ENCODE data around the gene BEST4.
"Not testable (repeated sequence)": the region's sequence is repeated elsewhere in the genome, so short reads cannot be mapped to it uniquely, and the experiment has no call there.

The BEST4 gene

DNA sequence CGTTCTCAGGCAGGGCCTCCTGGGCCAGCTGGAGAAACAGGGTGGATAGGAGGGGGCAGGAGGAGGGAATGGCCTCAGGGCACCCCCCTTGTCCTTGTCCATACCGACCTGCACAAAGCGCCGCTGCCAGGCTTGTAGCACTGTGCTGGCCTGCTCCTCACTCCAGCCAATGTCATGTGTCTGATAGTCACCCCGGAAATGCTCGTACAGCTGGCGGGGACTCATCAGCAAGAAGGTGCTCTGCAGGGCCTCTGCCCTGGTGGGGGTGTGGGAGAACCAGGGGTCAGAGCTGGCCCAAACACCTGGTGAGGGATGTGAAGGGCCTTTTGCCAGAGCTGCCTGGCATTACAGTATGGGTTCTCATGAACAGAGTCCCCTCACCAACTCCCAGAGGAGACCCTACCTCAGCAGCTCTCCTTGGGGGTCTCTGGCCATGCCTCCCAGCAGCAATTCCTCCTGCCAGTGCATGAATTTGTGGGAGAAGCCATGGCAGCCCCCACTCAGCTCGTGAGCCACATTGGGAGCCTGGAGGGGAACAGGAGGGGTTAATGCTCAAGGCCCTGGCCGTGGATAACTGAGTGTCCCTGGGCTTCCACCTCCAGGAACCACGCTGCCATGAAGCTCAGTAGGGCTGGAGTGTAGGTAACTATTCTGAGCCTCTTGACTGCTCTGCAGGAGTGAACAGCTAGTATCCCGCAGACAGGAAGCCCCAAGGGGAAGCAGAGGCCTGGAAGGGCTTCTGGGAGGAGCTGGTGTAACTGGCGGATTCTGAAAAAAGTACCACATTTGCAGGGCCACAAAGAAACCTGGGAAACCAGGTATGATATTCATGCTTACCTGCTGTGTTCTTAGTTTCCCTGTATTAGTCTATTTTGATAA lies 41.8 kb upstream of the BEST4 start:
- H3K27ac ChIP-seq = no peak overlapping the region
- DNase-seq (ENCODE audit: low spot score) = no peak
- no peak overlapping the region for H3K4me3 ChIP-seq
- TF ChIP-seq, protein P1, sequence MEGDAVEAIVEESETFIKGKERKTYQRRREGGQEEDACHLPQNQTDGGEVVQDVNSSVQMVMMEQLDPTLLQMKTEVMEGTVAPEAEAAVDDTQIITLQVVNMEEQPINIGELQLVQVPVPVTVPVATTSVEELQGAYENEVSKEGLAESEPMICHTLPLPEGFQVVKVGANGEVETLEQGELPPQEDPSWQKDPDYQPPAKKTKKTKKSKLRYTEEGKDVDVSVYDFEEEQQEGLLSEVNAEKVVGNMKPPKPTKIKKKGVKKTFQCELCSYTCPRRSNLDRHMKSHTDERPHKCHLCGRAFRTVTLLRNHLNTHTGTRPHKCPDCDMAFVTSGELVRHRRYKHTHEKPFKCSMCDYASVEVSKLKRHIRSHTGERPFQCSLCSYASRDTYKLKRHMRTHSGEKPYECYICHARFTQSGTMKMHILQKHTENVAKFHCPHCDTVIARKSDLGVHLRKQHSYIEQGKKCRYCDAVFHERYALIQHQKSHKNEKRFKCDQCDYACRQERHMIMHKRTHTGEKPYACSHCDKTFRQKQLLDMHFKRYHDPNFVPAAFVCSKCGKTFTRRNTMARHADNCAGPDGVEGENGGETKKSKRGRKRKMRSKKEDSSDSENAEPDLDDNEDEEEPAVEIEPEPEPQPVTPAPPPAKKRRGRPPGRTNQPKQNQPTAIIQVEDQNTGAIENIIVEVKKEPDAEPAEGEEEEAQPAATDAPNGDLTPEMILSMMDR (IDR thresholded peaks at IDR 0.05) = no peak

DNA sequence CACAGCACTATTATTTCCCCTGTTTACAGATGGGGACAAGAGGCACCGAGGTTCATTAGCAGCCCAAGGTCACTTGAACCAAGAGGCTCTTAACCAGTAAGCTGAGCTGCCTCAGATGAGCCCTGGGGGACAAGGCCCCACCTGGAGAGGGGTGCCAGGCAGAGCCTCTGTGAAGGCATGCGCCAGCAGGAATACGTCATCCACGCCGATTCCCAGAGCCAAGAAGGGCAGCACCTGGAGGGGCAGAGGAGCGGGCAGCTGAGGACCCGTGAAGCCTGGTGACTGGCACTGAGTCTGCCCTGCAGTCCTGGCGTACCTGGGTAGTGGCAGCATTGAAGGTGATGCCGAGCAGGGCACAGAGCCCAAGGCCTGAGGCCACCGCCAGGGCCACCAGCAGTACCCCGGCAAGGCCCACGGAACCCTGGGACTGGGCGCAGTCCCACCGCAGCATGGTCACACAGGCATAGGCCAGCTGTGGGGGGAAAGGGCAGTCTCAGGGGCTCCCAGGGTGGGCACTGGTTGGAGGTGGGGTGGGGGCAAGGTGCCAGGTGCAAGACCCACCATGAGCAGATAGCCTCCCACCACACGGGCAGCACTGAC lies 41.0 kb upstream of the BEST4 start:
- DNase-seq (ENCODE audit: low spot score) = no peak
- TF ChIP-seq, protein P1 (IDR thresholded peaks at IDR 0.05) = no peak
- Histone ChIP-seq H3K27ac (no peak overlapping the region), H3K4me3 (no peak overlapping the region)

DNA sequence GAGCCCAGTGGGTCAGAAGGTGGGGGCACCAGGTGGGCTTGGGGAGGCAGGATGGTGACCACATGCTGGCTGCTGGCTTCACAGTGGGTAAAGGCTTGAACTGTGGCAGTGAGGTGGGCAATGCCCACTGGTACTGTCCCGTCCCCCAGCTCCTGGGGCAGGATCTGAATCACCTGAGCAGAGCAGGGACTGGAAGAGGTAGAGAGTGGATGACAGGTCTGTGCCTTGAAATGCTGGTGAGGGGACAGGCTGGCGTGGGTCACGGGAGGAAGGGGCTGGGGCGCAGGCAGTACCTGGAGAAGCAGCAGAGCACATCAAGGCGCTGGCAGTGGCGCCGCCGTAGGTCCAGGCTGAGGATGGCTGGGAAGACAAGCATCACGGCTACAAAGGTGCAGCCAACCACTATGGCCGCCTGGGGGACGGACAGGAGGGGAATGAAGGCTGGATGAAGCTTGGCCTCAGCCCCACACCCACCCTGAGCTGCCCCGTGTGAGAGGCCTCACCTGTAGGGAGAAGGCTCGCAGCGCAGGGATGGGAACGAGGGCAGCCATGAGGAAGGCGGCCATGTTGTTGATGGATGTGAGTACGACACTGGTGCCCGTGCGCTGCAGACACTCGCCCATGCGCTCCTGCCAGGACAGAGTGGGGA lies 40.2 kb upstream of the BEST4 start:
- Histone ChIP-seq H3K4me3 (no peak overlapping the region), H3K27ac (no peak overlapping the region)
- TF ChIP-seq, protein P1 (IDR thresholded peaks at IDR 0.05) = no peak
- DNase-seq (ENCODE audit: low spot score) = no peak

DNA sequence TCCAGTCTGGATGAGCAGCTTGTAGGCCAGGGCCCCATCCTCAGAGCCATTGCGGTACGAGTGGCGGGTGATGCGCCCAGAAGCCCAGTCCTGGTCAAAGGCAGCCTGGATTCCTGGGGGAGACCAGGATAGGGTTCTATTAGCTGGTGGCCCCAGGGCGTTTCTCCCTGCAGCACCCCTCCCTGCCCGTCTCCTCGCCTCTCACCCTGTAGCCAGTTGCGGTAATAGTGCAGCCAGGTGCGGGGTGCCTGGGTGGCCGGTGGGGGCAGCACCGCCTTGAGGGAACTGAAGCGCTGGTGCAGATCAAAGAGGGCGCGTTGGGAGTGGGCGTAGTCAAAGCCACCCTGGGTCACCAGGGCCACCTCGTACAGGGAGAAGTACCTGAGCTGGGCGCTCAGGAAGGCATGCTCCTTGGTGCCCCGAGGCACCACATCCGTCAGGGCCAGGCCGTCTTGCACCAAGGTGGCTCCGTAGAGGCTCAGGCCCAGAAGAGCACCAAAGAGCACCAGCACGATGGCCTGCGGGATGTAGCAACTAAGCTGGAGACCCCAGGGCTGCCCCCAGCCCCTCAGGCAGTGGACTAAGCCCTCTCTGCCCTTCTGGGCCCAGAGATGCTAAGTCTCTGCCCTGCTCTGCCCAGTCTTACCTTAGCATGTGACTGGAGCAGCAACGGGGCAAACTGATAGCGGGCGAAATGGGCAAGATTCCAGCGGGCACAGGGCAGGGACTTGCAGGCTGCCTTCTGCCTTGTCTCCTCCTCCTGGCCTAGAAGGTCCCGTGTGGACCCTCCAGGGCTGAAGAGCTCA lies 39.4 kb upstream of the BEST4 start:
- Histone ChIP-seq H3K27ac (peak overlapping the region in 1 of 2 donors; percentile 69), H3K4me3 (no peak overlapping the region)
- no peak for DNase-seq (ENCODE audit: low spot score)
- TF ChIP-seq, protein P1 (IDR thresholded peaks at IDR 0.05) = no peak

DNA sequence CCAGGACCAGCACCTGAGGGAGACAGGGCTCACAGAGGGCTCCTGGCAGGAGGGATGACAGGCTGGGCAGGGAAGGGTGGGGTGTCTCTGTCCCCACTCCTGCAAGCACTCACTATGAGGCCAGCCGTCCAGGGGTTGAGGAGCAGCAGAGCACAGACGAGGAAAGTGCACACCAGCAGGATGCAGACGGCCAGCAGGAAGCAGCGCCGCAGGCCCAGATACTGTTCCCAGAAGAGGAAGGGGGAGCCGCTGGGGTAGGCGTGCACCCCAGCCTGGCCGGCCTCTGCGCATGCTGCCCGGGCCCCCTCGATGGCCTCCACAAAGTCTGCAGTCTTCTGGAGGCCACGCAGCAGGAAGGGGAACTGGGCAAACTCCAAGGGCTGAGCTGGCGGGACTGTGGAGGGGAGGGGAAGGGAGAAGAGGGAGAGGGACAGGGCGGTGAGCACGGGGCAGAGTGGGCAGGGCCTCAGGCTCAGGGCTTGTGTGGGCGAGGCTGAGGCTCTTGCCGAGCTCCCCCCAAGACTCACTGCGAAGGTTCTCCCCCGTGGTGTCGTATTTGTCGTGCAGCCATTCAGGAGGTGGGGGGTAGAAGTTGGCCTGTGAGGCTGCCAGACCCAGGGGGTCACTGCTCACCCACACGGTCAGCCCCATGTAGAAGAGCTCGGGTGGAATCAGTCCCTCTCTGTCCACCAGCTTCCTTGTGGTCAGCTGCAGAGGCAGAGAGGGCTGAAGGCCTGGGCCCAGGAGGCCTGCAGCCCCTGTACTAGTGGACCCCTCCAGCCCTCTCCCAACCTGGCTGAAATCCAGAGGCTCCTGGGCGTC lies 38.6 kb upstream of the BEST4 start:
- peak overlapping the region in 1 of 2 donors; percentile 69 for H3K27ac ChIP-seq
- TF ChIP-seq, protein P1 (IDR thresholded peaks at IDR 0.05) = no peak
- peak overlapping the region; percentile 42 for H3K4me3 ChIP-seq
- DNase-seq (ENCODE audit: low spot score) = peak; percentile 78

DNA sequence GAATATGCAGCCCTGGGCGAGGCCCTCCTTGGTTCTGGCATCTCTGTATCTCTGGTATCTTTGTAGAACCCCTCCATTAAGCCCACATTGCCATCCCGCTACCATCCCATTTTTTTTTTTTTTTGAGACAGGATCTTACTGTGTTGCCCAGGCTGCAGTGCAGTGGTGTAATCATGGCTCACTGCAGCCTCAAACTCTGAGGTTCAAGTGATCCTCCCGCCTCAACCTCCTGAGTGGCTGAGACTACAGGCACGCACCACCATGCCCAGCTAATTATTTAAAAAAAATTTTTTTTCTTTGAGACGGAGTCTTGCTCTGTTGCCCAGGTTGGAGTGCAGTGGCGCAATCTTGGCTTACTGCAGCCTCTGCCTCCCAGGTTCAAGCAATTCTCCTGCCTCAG lies 36.4 kb upstream of the BEST4 start:
- not testable (repeated sequence) for H3K27ac ChIP-seq; H3K4me3 ChIP-seq; DNase-seq (ENCODE audit: low spot score)
